GM21526 (cell line): ENCODE measurements around the gene GLI1.
"Not testable (repeated sequence)": the region's sequence is repeated elsewhere in the genome, so short reads cannot be mapped to it uniquely, and the experiment has no call there.

Experiments used
- ATAC-seq: cut with Tn5 transposase; IDR thresholded peaks from one replicate; pipeline ENCODE4 v1.9.1; 2021; ENCODE audit warnings: moderate library complexity; ENCODE audit not compliant: unreplicated experiment, low FRiP score

The GLI1 gene

DNA sequence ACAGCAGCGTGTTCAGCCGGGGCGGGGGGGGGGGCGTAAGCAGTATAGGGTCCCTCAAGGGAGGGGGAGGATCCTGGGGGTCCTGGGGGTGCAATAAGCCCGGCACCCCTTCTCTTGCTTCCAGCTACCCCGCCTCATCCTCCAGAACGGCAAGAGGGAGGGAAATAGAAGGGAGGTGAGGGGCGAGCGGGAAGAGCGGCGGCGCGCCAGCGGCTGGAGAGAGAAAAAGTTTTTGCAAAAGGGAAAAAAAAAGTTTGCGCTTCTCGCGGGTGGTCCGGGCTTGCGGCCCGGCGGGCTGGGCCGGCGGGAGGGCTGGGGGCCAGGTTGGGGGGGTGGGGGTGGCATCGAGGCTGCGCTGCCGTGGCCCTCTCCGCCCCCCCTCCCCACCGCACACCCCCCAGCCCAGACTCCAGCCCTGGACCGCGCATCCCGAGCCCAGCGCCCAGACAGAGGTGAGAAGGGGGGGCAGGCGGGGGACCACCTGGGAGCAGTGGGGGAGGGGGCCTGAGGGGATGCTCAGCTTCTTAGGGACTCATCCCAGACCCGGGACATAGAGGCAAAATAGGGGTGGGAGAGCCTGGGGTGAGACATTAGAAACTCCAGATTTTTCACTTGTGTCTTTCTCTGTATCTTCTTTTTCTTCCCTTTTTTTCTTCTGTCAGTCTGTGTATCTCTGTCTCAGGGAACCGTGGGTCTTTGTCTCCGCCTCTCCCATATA lies at the start of gene GLI1:
Gene GLI1 (plus strand): TSS at position 36 of the 718 bp plus-strand sequence. CDS start 3,907 bp downstream, outside the sequence.
- no peak for ATAC-seq

DNA sequence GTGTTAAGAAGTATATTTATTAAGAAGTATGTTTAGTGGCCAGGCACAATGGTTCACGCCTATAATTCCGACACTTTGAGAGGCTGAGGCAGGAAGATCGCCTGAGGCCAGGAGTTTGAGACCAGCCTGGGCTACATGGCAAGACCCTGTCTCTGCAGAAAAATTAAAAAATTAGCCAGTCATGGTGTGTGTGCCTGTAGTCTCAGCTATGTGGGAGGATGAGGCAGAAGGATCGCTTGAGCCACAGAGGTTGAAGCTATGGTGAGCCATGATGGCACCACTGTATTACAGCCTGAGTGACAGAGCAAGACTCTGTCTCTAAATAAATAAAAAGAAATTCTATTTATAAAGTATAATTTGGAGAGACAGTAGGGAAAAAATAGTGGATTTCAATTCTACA lies 49.1 kb upstream of the GLI1 start:
- no peak for ATAC-seq

DNA sequence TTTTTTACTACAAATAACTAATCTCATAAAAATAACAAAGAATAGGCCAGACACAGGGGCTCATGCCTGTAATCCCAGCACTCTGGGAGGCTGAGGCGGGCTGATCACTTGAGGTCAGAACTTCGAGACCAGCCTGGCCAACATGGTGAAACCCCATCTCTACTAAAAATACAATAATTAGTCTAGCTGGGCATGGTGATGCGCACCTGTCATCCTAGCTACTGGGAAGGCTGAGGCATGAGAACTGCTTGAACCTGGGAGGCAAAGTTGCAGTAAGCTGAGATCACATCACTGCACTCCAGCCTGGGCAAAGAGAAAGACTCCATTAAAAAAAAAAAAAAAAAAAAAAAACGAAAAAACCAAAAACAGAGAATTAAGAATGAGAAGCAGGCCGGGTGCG lies 45.4 kb upstream of the GLI1 start:
- ATAC-seq = not testable (repeated sequence)

- no peak for ATAC-seq
These were observed 44.5 kb upstream of the GLI1 start for GRCh38 chr12:57415088-57415487.

DNA sequence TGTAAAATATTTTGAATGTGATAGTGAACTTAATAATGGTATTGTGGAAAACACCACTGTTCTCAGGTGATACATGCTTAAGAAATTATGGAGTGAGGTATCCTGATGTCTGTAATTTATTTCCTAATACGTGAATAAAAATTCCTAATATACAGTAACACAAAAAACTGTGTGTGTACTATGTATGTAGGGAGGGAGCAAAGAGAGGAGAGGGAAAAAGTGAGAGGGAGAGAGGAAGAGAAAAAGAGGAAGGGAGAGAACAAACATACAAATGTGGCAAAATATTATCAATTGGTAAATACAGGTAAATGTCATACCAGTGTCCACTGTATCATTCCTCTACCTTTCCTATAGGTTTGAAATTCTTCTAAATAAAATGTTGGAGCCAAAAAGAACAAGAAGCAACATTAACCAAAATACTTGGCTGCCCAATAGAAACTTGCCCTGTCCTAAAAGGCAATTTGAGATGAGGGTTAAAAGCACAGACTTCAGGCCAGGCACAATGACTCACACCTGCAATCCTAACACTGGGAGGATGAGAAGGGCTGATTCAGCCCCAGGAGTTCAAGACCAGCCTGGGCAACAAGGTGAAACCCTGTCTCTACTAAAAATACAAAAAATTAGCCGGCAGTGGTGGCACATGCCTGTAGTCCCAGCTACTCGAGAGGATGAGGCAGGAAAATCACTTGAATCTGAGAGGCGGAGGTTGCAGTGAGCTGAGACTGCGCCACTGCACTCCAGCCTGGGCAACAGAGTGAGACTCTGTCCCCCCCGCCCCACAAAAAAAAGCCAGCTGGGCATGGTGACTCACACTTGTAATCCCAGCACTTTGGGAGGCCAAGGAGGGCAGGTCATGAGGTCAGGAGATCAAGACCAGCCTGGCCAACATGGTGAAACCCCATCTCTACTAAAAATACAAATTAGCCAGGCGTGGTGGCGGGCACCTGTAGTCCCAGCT lies 43.3 kb upstream of the GLI1 start:
- ATAC-seq = no peak

DNA sequence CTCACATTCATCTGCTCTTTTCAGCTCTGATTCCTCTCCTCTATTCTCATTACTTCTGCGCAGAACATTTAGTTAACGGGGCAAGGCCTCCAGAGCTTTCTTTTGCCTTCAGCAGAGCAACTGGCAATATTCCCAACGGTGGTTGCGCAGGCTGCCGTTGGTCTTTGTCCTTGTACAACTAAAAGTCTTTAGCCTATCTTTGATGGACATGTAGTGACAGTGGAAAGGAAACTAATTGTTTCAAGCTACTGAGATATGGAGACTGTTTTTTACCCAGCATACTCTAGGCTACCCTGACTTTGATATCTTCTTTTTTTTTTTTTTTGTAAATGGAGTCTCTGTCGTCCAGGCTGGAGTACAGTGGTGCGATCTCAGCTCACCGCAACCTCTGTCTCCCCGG lies 41.3 kb upstream of the GLI1 start:
- ATAC-seq = no peak

GRCh38 chr12:57419495-57419894 lies 40.1 kb upstream of the GLI1 start:
- ATAC-seq = no peak

- ATAC-seq = no peak
These were observed 39.1 kb upstream of the GLI1 start for GRCh38 chr12:57420482-57420881.

- not testable (repeated sequence) for ATAC-seq
These were observed 32.6 kb upstream of the GLI1 start for GRCh38 chr12:57426948-57427347.

GRCh38 chr12:57428965-57429364 lies 30.6 kb upstream of the GLI1 start:
- no peak for ATAC-seq

GRCh38 chr12:57429473-57430111 lies 30.0 kb upstream of the GLI1 start:
- ATAC-seq = no peak

GRCh38 chr12:57430112-57430930 lies 29.3 kb upstream of the GLI1 start:
- ATAC-seq = peak; percentile 52

DNA sequence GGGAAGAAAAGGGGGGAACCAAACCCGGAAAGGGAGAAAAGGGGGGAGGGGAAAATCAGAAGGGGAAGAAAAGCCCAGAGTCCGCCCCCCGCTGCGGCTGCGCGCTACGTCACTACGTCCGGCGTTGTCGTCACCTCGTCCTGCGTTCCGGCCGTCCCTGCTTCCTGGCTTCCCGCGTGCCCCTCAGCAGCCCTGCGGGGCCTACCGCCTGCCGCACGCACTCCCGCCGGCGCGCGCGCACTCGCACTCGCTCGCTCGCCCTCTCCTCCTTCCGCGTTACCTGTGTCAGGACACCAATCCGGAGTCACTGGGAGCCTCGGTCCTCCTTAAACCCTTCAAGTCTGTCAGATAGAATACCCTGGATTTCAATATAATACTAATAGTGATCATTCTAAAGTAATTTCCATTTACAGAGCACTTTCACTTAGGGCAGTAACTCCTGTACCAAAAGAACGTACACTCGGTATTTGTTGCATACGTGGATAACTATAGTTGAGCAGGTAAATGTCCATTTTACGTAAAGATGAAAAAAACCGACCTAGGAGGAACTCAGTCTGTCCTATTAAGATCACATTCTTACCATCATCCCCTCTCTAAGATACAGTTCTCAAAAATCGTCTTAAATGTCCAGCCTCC lies 28.5 kb upstream of the GLI1 start, which contains the start of gene R3HDM2:
Gene R3HDM2 (minus strand): TSS at position 113 of the 636 bp plus-strand sequence. CDS start 120,615 bp downstream, outside the sequence.
- ATAC-seq = peak; percentile 92

- ATAC-seq = no peak
These were observed 27.9 kb upstream of the GLI1 start for GRCh38 chr12:57431654-57432188.

DNA sequence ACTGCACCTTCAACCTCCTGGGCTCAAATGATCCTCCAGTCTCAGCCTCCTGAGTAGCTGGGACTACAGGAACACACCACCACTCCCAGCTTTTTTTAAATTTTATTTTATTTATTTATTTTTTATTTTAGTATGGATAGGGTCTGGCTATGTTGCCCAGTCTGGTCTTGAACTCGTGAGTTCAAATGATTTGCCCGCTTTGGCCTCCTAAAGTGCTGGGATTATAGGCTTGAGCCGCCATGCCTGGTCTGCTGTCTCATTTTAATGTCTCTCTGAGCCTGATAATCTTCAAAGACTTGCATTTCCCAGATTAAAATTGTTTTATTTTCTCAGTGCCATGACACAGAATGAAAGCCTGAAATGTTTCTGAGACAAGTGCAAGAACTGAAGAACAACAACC lies 26.2 kb upstream of the GLI1 start:
- ATAC-seq = no peak

DNA sequence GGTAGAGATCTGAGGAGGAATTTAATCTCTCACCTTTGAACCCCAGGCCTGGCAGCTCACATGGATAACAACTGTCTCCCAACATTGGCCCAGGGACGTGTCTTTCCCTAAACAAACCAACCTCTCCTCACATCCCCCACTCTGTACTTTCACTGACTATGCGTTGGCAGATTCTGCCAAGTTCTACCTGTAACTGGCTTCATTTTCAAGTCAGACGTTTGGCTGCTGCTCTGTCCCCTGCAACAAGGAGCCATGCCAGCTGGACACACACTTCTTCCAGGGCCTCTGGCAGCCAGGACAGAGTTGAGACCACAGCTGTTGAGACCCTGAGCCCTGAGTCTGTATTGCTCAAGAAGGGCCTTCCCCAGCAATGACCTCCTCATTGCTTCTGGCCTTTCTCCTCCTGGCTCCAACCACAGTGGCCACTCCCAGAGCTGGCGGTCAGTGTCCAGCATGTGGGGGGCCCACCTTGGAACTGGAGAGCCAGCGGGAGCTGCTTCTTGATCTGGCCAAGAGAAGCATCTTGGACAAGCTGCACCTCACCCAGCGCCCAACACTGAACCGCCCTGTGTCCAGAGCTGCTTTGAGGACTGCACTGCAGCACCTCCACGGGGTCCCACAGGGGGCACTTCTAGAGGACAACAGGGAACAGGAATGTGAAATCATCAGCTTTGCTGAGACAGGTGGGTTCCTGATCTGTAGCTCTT lies 24.9 kb upstream of the GLI1 start, which contains the start of gene INHBC:
Gene INHBC (plus strand): TSS at position 268 of the 707 bp plus-strand sequence. CDS start 103 bp downstream, at position 371.
- ATAC-seq = no peak

DNA sequence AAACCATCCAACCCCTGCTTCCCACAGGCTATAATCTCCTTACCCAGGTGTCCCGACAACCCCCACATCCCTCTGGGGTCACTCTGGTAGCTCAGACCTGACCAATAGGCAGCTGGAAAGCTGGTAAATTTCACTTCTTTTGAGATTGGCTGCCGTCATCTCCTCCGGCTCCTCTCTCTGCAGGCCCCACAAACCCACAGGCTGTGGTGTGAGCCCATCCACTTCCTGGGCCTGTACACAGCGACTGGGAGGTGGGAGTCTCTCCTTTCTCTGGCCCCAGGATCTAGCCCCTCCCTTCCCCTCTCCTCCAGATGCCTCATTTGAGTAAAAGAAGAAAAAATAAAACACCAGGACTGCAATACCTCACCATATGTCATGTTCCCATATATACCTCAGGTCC lies 24.3 kb upstream of the GLI1 start:
- no peak for ATAC-seq

- no peak for ATAC-seq
These were observed 21.2 kb upstream of the GLI1 start for GRCh38 chr12:57438400-57438799.
